H1 (cell line): ENCODE data around the gene RASGEF1C.

Experiments
- EZH2 ChIP-seq: fragments of 200-600 bp; sonication (generic); IDR thresholded peaks from 2 replicates; pipeline ENCODE4 v1.7.1; 2012; ENCODE audit warnings: low read depth, mild to moderate bottlenecking, moderate library complexity, low read length, inconsistent platforms; ENCODE audit not compliant: severe bottlenecking
- GTF2F1 ChIP-seq: IDR thresholded peaks from 2 replicates; pipeline ENCODE4 v1.6.1; 2012; ENCODE audit warnings: low read depth, low read length, improper control_type of control experiment, borderline replicate concordance
- RXRA ChIP-seq: IDR thresholded peaks from 2 replicates; pipeline ENCODE4 v1.6.1; 2011; ENCODE audit warnings: low read depth, mild to moderate bottlenecking, low read length, moderate library complexity; ENCODE audit not compliant: insufficient read depth

DNA sequence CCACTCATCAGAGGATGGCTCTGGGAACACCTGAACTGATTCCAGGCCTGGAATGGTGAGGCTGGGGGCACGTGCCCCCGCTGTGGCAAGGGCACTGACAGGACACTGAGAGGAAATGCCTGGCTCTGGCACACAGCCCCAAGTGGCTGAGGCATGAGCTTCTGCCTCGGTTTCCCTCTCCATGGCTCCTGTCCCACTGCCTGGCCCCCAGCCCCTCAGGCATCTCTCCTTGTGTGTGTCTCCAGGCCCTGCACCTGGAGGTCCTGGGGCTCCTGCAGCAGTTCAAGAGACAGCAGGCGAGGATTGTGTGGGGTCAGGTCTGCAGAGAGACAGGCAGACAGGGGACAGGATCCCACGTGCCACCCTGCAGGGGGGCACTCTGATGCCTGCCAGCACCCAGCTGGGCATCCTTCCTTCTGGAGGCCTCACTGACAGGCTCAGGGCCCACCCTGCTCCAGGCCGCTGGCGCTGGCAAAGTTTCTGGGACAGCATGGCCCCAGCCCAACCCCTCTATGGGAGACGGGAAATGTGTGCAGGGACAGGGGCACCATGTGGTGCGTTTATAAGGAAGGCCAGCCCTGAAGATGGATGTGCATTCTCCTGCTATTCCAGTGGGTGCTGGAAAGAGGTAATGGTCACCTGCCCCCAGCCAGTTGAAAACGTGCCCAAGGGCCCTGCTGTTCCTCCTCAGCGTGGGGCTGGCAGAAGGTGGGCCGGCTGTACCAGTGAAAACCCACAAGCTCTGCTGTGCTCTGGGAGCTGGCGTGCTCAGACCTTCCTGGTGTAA is 66.0 kb downstream of the RASGEF1C start:
- no peak for TF ChIP-seq EZH2
- TF ChIP-seq GTF2F1: no peak
- TF ChIP-seq RXRA: no peak
